Kidney epithelial cell (primary cell): ENCODE data around the gene GGA2. TPM values are rescaled to one million over a fixed set of nuclear protein-coding genes. Genes with fewer than 3 reads are reported as not detected.
"Not testable (repeated sequence)": the region's sequence is repeated elsewhere in the genome, so short reads cannot be mapped to it uniquely, and the experiment has no call there.

ENCODE experiments used
- DNase-seq: peaks from one replicate; pipeline ENCODE4 v3.0.0-alpha.2; 2010; ENCODE audit warnings: low read depth
- H3K27me3 ChIP-seq: 2 replicates; pipeline ENCODE4 v1.6.0; 2011; ENCODE audit warnings: low read length; ENCODE audit not compliant: control insufficient read depth, insufficient read depth
- H3K36me3 ChIP-seq: 2 replicates; pipeline ENCODE4 v1.5.1; 2011; ENCODE audit warnings: low read length; ENCODE audit not compliant: control insufficient read depth, insufficient read depth
- H3K4me3 ChIP-seq: 2 replicates; pipeline ENCODE4 v1.5.1; 2011; ENCODE audit warnings: low read depth, mild to moderate bottlenecking, control low read depth, low read length
- total RNA-seq: library from RNA; depleted of rRNA; stranded (reverse); fragments of >200 nt; gene quantifications from 2 replicates; pipeline ENCODE4 v1.2.3, GENCODE V29; 2015
- TF ChIP-seq, protein P1 (sequence below): IDR thresholded peaks from 2 replicates; pipeline ENCODE4 v1.5.1; 2011; ENCODE audit warnings: mild to moderate bottlenecking, moderate library complexity, low read length, control low read depth, inconsistent platforms; ENCODE audit not compliant: insufficient read depth, poor library complexity, severe bottlenecking

The GGA2 gene
- total RNA-seq, 1 donor from 2014 or later, result 41.6 TPM

DNA sequence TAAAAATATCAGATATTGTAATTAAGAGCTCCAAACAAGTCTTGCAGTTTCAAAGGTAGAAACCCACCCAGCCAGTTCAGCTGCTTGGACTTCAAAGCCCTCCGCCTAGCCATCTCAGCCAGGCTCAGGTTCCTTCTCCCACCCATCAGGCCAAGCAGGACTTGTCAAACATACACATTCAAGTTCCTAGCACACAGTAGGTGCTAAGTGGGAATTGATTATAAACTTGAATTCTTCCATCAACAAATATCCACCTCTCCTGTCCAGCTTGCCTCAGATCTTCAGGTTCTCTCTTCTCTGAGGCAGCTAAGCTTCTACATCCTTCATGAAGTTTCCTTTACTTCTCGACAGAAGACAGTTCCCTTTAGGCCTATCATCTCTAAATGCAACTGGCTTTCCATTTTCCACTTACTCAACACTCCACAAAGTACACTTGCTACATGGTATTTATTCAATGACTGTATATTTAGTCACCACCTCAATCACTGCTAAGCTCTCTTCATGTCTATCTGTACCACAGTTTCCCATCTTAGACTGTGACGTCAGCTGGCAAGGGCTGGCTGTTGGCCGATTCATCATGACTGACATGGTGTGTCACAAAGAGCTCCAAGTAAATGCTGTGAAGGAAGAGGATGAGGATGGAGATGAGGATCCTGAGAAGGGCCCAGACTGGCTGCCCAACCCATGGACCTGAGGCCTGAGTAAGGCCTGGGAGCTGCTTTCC, 44.0 kb downstream of the GGA2 start:
- Histone ChIP-seq H3K4me3 (no peak overlapping the region), H3K27me3 (no peaks in the 10 kb centered on the region), H3K36me3 (peaks cover 1% of the 10 kb centered on the region)
- peak; percentile 49 for DNase-seq
- TF ChIP-seq, protein P1, sequence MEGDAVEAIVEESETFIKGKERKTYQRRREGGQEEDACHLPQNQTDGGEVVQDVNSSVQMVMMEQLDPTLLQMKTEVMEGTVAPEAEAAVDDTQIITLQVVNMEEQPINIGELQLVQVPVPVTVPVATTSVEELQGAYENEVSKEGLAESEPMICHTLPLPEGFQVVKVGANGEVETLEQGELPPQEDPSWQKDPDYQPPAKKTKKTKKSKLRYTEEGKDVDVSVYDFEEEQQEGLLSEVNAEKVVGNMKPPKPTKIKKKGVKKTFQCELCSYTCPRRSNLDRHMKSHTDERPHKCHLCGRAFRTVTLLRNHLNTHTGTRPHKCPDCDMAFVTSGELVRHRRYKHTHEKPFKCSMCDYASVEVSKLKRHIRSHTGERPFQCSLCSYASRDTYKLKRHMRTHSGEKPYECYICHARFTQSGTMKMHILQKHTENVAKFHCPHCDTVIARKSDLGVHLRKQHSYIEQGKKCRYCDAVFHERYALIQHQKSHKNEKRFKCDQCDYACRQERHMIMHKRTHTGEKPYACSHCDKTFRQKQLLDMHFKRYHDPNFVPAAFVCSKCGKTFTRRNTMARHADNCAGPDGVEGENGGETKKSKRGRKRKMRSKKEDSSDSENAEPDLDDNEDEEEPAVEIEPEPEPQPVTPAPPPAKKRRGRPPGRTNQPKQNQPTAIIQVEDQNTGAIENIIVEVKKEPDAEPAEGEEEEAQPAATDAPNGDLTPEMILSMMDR, result no peak

GRCh38 chr16:23465179-23465578, 45.1 kb downstream of the GGA2 start:
- Histone ChIP-seq H3K36me3 (peaks cover 1% of the 10 kb centered on the region), H3K27me3 (no peaks in the 10 kb centered on the region), H3K4me3 (no peak overlapping the region)
- TF ChIP-seq, protein P1, result no peak
- DNase-seq, result no peak

- TF ChIP-seq, protein P1, result no peak
- Histone ChIP-seq H3K4me3 (no peak overlapping the region), H3K27me3 (no peaks in the 10 kb centered on the region), H3K36me3 (peaks cover 1% of the 10 kb centered on the region)
- no peak for DNase-seq
Measured at GRCh38 chr16:23464196-23464595, 46.1 kb downstream of the GGA2 start.

DNA sequence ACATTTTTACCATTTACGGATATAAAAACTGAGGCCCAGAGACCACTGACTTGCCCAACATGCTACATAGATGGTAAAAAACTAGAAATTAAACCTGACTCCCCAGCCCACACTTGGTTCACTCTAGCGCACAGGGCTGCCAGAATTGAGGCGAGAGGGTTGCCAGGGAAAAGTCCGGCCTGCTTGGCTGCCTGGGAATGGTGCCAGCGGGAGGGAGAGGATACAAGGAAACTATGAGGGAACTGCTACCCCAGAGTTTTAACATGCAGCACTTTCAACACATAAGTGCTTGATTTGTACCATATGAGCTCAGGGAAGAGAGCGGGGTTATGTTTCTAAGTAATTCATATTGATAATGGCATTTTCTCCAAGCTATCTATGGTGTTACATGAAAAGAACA, 47.3 kb downstream of the GGA2 start:
- not testable (repeated sequence) for H3K4me3 ChIP-seq, H3K36me3 ChIP-seq, H3K27me3 ChIP-seq, DNase-seq

- TF ChIP-seq, protein P1, result no peak
- peak overlapping the region; percentile 81 for H3K4me3 ChIP-seq
- H3K27me3 ChIP-seq, result no peaks in the 10 kb centered on the region
- no peaks in the 10 kb centered on the region for H3K36me3 ChIP-seq
- no peak for DNase-seq
Measured at GRCh38 chr16:23453338-23454052, 56.8 kb downstream of the GGA2 start.

GRCh38 chr16:23452572-23453337, 57.5 kb downstream of the GGA2 start, which contains the start of gene COG7:
COG7 (minus strand) TSS chr16:23453189; CDS start chr16:23452994, 195 bp downstream.
- peak within 1 kb of the TSS; percentile 81 for H3K4me3 ChIP-seq
- peak; percentile 65 for DNase-seq
- TF ChIP-seq, protein P1, result no peak
- no peaks in the 10 kb centered on the region for H3K36me3 ChIP-seq
- H3K27me3 ChIP-seq, result no peaks in the 10 kb centered on the region
